Stomach (tissue), 9 donors: ENCODE results near the gene PJA1. TPM values are rescaled to one million over a fixed set of nuclear protein-coding genes. Genes with fewer than 3 reads are reported as not detected.

ENCODE experiments used
- DNase-seq, 2 donors: peaks; one replicate each; pipeline versions ENCODE4 v3.0.0 to v3.0.0-alpha.2; 2013 to 2019
- H3K27ac ChIP-seq, 5 donors: fragments of 200-600 bp in 4 of 5; sonication (generic) in 4 of 5; one replicate each; pipeline ENCODE4 v1.5.1; 2013 to 2019; ENCODE audit warnings: mild to moderate bottlenecking in 1 of 5, moderate library complexity in 1 of 5
- H3K27me3 ChIP-seq, 3 donors: fragments of 200-600 bp; sonication (generic); one replicate each; pipeline ENCODE4 v1.5.1; 2017 to 2019; ENCODE audit warnings: mixed run types in 1 of 3
- H3K36me3 ChIP-seq, 4 donors: fragments of 200-600 bp; sonication (generic); 1 replicate in 3 of 4; 2 replicates in 1 of 4; pipeline ENCODE4 v1.5.1; 2016 to 2019
- H3K4me1 ChIP-seq, 4 donors: fragments of 200-600 bp; sonication (generic); one replicate each; pipeline ENCODE4 v1.5.1; 2016 to 2019
- H3K4me3 ChIP-seq, 4 donors: fragments of 200-600 bp; sonication (generic) in 3 of 4; one replicate each; pipeline ENCODE4 v1.5.1; 2016 to 2019; ENCODE audit warnings: mild to moderate bottlenecking in 1 of 4
- H3K9me3 ChIP-seq, 4 donors: fragments of 200-600 bp; sonication (generic); one replicate each; pipeline ENCODE4 v1.5.1; 2016 to 2019
- EP300 ChIP-seq: sonication (generic); formaldehyde crosslinking; IDR thresholded peaks from one replicate; pipeline ENCODE4 v1.6.1; 2017; ENCODE audit warnings: antibody characterized with exemption
- POLR2A ChIP-seq, 4 donors: fragments of 450-650 bp; IDR thresholded peaks; one replicate each; pipeline ENCODE4 v1.6.1; 2016; ENCODE audit warnings: antibody characterized with exemption in 4 of 4, control low read depth in 2 of 4, mild to moderate bottlenecking in 1 of 4, moderate library complexity in 1 of 4
- POLR2AphosphoS5 ChIP-seq, 3 donors: sonication (generic); formaldehyde crosslinking; IDR thresholded peaks; one replicate each; pipeline ENCODE4 v1.6.1; 2016; ENCODE audit warnings: antibody characterized with exemption in 3 of 3
- WGBS, 5 donors: extraction: QIAGEN DNeasy Blood & Tissue Kit in 3 of 5; methylation state at CpG; one replicate each; pipeline versions ENCODE4 v1.1.5 to v1.1.7; 2013 to 2018; 5-methylcytosine and 5-hydroxymethylcytosine counted together
- intact Hi-C: fragments of 100-400 bp; cut with DNase I; formaldehyde crosslinking; loops from one replicate; pipeline ENCODE4 v1.15.1; 2023; ENCODE audit warnings: low total_unique reads
- polyA plus RNA-seq, 3 donors: library from polyadenylated mRNA; stranded (reverse); fragments of 200-250 nt; gene quantifications; one replicate each; pipeline ENCODE4 v1.2.3, GENCODE V29; 2013
- total RNA-seq, 5 donors: library from RNA; depleted of rRNA; stranded (reverse); fragments of >200 nt; gene quantifications; one replicate each; pipeline versions ENCODE4 v1.1.0 to v1.2.3, GENCODE V29; 2014 to 2016
- TF ChIP-seq, protein P1 (sequence below), 7 experiments: fragments of 450-650 bp in 4 of 7; fragments of 200-600 bp in 3 of 7; sonication (generic) in 3 of 7; IDR thresholded peaks; one replicate each; pipeline ENCODE4 v1.5.1; 2016 to 2019; ENCODE audit warnings: antibody characterized with exemption in 7 of 7, control low read depth in 2 of 7, mild to moderate bottlenecking in 1 of 7
- donor health status: healthy with polysubstance abuse.
- donor health status: Bipolar disorder and iron deficiency.
- donor health status: healthy.

The PJA1 gene
- total and polyA plus RNA-seq, 8 donors: 1.7 to 41.4 (median 12.0) TPM

DNA sequence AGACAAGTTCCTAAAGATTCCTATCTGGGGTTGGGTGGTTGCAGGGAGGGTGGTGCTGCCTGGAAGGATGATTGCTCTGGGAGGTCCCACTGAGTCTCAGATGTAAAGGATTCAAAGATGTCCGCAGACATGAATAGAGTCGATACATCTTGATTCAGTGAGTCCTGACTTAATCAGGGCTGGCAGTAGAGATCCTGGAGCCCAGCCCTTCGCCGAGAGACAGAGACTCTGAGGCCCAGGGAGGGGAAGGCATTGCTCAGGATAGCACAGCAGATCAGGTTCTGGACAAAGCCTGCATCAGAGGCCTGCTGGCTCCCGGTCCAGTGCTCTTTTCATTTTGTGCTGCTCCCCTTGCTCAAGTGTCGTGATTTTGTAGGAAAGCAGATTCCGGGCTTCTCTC is 21.7 kb downstream of the PJA1 start:
- Histone ChIP-seq H3K27me3 (peaks cover 0 to 10% (median 0%) of the 10 kb centered on the region in 3 donors), H3K36me3 (no peaks in the 10 kb centered on the region), H3K4me1 (no peaks in the 10 kb centered on the region), H3K9me3 (no peaks in the 10 kb centered on the region), H3K4me3 (no peak overlapping the region), H3K27ac (no peak overlapping the region)
- 86 to 92% (median 92%) methylated on average over 7 of the region's 7 CpGs for WGBS, 5 donors
- intact Hi-C loops: no loop called here
- TF ChIP-seq, protein P1, sequence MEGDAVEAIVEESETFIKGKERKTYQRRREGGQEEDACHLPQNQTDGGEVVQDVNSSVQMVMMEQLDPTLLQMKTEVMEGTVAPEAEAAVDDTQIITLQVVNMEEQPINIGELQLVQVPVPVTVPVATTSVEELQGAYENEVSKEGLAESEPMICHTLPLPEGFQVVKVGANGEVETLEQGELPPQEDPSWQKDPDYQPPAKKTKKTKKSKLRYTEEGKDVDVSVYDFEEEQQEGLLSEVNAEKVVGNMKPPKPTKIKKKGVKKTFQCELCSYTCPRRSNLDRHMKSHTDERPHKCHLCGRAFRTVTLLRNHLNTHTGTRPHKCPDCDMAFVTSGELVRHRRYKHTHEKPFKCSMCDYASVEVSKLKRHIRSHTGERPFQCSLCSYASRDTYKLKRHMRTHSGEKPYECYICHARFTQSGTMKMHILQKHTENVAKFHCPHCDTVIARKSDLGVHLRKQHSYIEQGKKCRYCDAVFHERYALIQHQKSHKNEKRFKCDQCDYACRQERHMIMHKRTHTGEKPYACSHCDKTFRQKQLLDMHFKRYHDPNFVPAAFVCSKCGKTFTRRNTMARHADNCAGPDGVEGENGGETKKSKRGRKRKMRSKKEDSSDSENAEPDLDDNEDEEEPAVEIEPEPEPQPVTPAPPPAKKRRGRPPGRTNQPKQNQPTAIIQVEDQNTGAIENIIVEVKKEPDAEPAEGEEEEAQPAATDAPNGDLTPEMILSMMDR (IDR thresholded peaks at IDR 0.05): no peak
- TF ChIP-seq EP300: no peak
- no peak for TF ChIP-seq POLR2A (IDR thresholded peaks at IDR 0.05)
- no peak for TF ChIP-seq POLR2AphosphoS5 (IDR thresholded peaks at IDR 0.05)
- DNase-seq: no peak

DNA sequence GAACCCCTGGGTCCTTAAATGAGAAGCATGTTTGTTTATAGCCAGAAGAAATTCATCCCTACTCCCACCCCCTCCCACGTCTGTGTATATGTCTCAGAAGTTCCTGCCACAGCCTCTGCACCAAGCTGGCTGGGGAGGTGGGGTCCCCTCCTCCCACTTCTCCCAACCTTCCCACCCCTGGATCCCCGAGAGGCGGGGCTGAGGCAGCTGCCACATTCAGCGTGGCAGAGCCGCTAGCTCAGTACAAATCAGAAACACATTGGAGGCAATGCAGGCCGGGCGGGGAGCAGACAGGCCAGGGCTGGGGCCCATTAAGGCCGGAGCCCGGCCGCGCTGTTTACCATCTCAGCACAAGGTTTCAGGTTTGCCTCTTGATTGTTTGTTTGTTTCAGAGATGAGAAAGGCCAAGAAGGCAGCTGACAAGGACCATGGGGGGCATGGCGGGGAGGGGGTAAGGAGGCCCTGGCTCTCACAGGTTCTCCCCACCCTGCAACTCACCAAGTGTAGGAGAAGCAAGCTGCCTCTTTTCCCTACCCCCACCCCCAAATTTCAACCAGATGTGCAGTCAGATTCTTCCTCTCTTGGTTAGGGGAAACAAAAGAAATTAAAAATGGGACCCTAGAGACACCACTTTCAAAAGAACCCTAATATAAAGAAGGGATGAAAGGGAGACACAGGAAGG is 22.3 kb downstream of the PJA1 start:
- no peaks in the 10 kb centered on the region for H3K4me1 ChIP-seq
- no peak for DNase-seq
- no peaks in the 10 kb centered on the region for H3K36me3 ChIP-seq
- H3K4me3 ChIP-seq: no peak overlapping the region
- H3K27ac ChIP-seq: no peak overlapping the region
- intact Hi-C loops: no loop called here
- no peak for TF ChIP-seq EP300
- TF ChIP-seq POLR2AphosphoS5 (IDR thresholded peaks at IDR 0.05): no peak
- no peak for TF ChIP-seq POLR2A (IDR thresholded peaks at IDR 0.05)
- H3K27me3 ChIP-seq: peaks cover 0 to 6% (median 0%) of the 10 kb centered on the region in 3 donors
- H3K9me3 ChIP-seq: no peaks in the 10 kb centered on the region
- 75 to 86% (median 83%) methylated on average over 7 to 12 of the region's 12 CpGs for WGBS, 5 donors

DNA sequence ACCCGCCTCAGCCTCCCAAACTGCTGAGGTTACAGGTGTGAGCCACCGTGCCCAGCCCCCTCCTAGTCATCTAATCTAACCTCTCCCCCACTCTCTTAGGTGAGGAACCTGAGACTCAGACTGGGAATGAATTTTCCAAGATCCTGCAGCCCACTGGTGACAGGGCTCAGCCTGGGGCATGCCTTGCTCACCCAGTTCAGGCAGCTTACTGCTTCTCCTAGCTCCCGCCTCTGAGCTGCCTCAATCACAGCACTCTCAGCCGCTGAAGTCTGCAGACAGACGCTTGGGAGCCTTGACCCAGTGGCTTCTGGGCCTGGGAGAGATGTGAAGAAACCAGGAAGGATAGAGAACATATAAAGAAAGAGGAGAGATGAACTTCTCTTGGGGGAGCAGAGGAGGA is 24.4 kb downstream of the PJA1 start:
- Histone ChIP-seq H3K27ac (no peak overlapping the region), H3K4me3 (no peak overlapping the region), H3K36me3 (no peaks in the 10 kb centered on the region), H3K27me3 (peaks cover 0 to 17% (median 0%) of the 10 kb centered on the region in 3 donors), H3K9me3 (no peaks in the 10 kb centered on the region), H3K4me1 (peaks cover 0 to 17% (median 10%) of the 10 kb centered on the region in 4 donors)
- intact Hi-C loops: no loop called here
- 78 to 88% (median 82%) methylated on average over 2 to 5 of the region's 5 CpGs for WGBS, 5 donors
- no peak for DNase-seq
- TF ChIP-seq, protein P1 (IDR thresholded peaks at IDR 0.05): no peak
- TF ChIP-seq POLR2AphosphoS5 (IDR thresholded peaks at IDR 0.05) (no peak), POLR2A (IDR thresholded peaks at IDR 0.05) (no peak), EP300 (no peak)

DNA sequence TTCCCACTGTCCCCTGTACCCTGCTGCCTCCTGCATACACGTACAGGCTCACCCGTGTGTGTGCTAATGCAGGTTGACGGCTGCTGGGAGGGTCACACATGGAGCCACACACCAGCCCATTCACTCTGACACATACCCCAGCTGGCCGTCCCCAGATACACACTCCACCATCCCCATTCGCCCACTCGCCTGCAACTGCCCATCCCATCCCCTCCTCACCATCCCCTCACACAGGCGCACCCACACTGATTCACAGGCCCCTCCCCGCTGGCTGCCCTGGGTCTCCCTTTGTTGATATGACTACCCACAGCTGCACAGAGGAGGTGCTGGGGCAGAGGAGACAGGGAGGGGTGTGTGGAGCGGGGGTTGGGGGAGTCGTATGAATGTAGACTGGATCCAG is 25.7 kb downstream of the PJA1 start:
- no peak overlapping the region for H3K4me3 ChIP-seq
- no peak overlapping the region for H3K27ac ChIP-seq
- H3K27me3 ChIP-seq: peaks cover 0 to 17% (median 0%) of the 10 kb centered on the region in 3 donors
- 70 to 79% (median 73%) methylated on average over 8 to 10 of the region's 10 CpGs for WGBS, 5 donors
- intact Hi-C loops: no loop called here
- TF ChIP-seq EP300: no peak
- no peak for TF ChIP-seq POLR2A (IDR thresholded peaks at IDR 0.05)
- no peak for TF ChIP-seq POLR2AphosphoS5 (IDR thresholded peaks at IDR 0.05)
- TF ChIP-seq, protein P1 (IDR thresholded peaks at IDR 0.05): no peak
- H3K36me3 ChIP-seq: no peaks in the 10 kb centered on the region
- H3K4me1 ChIP-seq: peaks cover 0 to 17% (median 10%) of the 10 kb centered on the region in 4 donors
- DNase-seq: peak in 1 of 2 donors; percentile 23
- no peaks in the 10 kb centered on the region for H3K9me3 ChIP-seq

DNA sequence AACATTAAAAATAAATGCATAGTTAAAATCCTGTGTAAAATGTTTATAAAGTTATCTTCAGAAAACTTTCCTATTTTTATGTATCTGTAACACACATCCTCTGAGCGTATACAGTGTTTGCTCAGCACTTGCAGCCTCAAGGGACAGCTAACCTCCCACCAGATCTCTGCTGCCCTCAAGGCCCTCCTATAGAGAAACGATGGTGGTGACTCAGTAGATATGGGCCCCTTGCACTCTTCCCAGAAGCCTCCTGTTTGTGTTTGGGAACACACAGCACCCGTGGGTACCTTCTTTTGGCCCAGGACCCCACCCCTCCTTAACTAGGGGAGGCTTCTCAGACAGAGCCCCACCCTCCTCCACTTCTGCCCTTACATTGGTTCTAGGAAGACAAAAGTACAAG is 26.7 kb downstream of the PJA1 start:
- H3K9me3 ChIP-seq: no peaks in the 10 kb centered on the region
- TF ChIP-seq, protein P1 (IDR thresholded peaks at IDR 0.05): no peak
- no peak for TF ChIP-seq POLR2A (IDR thresholded peaks at IDR 0.05)
- no peak for TF ChIP-seq POLR2AphosphoS5 (IDR thresholded peaks at IDR 0.05)
- TF ChIP-seq EP300: no peak
- H3K4me1 ChIP-seq: peaks cover 0 to 17% (median 10%) of the 10 kb centered on the region in 4 donors
- H3K27ac ChIP-seq: peak overlapping the region in 1 of 5 donors; percentile 67
- peaks cover 0 to 27% (median 0%) of the 10 kb centered on the region in 3 donors for H3K27me3 ChIP-seq
- intact Hi-C loops: no loop called here
- no peak overlapping the region for H3K4me3 ChIP-seq
- DNase-seq: no peak
- H3K36me3 ChIP-seq: no peaks in the 10 kb centered on the region
- 51 to 60% (median 57%) methylated on average over 3 of the region's 3 CpGs for WGBS, 5 donors
